HG03064 (cell line): ENCODE results near the gene PASK.

ENCODE experiments used
- ATAC-seq: cut with Tn5 transposase; IDR thresholded peaks from one replicate; pipeline ENCODE4 v1.9.1; 2021; ENCODE audit warnings: low read depth; ENCODE audit not compliant: unreplicated experiment

PASK gene

DNA sequence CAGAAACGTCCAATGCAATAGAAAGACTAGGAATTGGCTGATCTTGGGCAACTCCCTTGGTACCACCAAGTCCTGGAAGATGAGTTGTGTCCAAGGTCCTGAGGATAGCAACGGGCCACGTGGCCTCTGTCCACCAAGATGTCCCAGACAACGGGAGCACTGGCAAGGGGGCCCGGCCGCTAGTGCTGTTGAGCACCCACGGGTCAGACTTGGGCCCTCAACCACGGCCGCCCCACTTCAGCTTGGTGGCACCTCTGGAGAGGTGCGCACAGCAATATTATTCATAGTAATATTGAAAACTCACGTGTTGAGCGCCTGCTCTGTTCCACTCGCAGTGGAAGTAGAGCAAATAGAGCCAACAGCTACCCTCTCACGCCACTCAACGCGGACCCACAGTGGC lies 19.0 kb downstream of the PASK start:
- ATAC-seq: no peak

DNA sequence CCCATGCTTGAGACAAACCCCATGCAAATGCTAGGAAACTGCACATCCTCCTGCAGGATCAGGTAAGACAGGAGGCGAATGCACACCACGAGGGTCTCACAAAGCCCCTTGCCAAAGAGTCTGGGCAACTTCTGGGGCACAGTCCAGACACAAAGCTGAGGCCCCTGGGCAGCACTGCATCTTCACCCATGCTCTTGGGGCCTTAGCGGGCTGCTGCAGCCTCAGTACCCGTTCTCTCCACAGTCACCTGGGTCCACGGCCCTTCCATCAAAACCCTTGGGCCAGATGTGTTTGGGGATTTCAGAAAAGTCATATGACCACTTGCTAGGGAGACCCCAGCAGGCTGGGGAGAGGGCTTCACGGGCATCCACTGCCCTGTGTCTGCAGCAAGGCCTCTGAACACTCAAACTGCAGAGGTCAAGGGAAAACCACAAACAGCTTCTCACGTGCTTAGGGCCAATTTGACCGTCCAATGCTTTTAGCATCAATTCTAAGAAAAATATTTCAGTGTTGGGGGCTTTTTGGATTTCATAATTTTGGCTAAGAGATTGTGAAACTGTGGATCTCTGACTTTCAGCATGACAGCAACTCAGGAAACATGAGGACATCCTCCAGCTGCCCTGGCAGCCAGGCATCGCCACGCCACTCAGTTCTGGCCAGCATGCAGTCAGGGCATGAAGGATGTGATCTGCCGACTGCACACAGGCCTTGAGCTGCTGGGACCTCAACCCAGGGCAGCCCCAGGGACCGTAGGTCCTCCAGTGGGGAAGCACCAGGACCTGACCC lies 20.0 kb downstream of the PASK start:
- ATAC-seq: no peak

DNA sequence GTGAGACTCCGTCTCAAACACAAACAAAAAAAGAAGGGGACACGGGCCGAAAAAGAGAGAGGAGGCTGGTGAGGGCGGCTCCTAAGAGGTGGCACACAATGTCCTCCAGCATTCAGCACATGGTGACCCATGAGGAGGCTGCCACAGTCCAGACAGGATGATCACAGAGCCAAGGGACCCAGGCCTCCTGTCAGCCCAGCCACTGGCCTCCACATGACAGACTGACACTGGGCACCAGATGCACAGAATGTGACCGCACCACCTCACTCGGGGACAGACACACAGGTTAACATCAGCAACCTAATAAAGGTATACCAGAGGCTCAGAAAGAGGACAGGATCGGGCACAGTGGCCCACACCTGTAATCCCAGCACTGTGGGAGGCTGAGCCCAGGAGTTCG lies 21.0 kb downstream of the PASK start:
- no peak for ATAC-seq

DNA sequence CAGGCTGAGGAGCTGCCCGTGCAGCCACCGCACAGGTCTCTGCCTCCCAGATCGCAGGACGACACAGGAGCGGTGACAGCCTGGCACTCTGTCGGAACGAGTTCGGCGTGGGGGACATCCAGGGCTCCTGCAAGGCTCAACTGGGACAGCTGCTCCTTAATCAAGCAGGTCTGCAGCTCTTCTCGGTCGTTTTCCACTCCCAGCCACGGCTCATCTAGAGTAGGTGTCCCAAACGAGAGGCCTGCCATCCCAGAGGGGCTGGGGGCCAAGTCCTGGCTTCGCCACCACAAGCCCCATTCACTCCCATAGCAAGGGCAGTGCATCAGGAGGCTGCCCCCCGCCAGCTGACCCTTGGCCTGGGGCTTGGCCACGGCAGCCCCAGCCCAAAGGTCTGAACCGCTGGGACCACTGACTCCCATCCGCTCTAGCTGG lies 22.5 kb downstream of the PASK start:
- ATAC-seq: no peak

DNA sequence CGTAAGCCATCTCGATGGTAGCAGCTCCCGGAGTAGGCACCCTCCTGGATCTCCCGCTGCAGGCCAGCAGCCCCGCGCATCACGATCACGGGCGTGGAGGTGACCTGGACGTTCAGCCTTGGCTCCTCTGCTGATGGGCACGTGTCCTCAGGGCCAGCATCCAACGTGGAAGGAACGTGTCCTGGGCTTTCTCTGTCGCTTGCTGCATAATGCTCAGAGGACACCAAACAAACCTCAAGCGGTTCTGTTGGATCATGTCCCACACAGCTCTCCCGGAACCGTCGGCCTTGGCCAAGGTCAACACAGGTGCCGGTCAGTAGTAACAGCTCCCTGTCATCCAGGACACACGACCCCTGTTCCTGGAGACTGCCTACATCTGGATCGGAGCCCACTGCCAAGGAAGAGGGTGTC lies 23.1 kb downstream of the PASK start:
- no peak for ATAC-seq

DNA sequence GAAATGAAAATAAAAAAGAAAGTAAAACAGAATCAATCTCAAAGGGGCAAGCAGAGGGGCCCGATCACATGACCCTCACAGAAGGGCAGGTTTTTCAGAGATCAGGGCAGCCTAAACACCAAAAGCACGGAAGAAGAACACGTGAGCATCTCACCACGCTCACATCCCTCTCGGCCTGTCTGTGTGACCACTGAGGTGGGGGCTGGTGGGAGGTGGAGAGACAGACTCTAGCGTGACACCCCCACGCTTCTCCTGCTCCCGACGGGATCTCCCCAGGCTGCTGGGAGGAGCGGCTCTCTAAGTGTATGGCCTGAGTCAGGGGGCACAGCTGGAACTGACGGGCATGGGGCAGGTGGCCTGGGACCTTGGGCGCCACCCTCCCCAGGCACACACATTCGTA lies 23.6 kb downstream of the PASK start:
- no peak for ATAC-seq

DNA sequence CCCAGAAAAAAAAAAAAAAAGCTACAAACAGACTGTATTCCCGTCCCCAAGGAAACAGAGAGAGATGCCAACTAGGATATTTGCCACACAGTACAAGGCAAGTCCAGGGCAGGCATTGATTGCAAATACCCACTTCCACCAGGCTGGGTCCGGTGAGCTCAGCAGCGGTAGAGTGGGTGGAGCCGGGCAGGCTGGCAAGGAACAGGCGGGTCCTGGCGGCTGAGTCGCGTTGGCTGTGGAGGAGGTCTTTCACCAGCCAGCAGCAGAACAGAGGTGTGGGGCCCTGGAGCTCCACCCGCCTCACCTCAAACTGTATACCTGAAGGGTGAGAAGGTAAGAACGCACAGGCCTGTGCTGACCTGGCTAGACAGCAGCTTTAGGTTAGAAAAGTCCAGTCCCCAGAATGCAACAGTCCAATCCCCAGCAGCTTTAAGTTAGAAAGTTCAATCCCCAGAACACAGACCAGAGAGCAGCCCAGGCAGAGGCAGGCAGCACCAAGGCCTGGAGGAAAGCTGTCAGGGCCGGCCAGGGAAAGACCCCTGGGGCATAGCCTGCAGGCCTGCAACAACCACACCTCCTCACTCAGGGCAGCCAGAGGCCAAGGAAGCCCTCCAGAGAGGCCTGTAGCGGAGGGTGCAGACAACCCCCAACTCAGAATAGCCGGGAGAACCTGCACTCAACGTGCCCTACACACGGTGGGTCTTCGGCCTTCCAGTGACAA lies 25.3 kb downstream of the PASK start:
- ATAC-seq: no peak

DNA sequence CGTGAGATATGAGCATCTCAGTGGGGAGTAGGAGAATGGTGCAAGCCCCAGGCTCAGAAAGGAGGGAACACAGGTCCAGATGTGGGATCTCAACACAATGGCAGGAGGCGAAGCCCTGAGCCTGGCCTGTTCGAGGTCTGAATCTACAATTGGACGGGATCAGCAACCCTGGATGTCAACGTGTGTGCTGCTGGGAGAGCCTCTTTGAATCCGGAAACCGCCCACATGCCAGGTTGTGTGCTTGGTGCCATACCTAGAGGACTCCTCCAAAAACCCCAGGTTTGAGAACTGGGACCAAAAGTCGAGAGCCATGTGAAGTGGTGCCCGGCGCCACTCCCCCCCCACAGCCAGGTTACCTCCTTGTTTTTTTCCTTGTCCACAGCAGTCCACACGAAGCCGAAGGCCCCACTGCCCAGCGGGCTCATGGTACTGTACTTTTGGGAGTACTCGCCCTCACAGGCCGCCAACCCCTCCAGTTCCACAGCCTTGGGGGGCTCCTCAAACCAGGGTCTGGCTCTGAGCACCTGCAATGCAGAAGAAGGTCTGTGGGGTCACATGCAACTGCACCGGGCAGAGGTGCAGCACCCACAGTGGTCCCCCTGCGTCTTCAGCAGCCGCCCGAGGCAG lies 26.8 kb downstream of the PASK start:
- no peak for ATAC-seq

DNA sequence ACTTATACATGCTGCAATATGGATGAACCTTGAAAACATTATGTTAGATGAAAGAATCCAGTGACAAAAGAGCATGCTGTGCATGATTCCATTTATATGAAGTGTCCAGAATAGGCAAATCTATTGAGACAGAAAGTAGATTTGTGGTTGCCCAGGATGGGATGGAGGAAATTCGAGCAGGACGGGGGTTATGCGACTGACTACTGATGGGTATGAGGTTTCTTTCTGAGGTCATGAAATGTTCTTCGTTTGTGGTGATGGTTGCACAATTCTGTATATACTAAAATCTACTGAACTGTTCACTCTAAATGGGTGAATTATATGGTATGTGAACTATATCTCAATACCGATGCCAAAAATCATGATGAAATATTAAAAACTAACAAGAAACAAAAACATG lies 28.3 kb downstream of the PASK start:
- no peak for ATAC-seq

DNA sequence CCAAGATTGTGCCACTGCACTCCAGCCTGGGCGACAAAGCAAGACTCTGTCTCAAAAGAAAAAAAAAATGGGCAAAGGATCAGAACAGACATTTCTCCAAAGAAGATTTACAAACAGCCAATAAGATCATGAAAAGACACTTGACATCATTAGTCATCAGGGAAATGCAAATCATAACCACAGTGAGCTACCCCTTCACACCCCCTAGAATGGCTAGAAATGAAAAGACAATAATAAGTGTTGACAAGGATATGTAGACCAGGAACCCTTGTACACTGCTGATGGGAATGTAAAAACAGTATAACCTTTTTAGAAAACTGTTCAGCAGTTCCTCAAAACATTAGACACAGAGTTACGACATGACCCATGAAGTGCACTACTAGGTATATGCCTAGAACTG lies 28.8 kb downstream of the PASK start:
- ATAC-seq: no peak

DNA sequence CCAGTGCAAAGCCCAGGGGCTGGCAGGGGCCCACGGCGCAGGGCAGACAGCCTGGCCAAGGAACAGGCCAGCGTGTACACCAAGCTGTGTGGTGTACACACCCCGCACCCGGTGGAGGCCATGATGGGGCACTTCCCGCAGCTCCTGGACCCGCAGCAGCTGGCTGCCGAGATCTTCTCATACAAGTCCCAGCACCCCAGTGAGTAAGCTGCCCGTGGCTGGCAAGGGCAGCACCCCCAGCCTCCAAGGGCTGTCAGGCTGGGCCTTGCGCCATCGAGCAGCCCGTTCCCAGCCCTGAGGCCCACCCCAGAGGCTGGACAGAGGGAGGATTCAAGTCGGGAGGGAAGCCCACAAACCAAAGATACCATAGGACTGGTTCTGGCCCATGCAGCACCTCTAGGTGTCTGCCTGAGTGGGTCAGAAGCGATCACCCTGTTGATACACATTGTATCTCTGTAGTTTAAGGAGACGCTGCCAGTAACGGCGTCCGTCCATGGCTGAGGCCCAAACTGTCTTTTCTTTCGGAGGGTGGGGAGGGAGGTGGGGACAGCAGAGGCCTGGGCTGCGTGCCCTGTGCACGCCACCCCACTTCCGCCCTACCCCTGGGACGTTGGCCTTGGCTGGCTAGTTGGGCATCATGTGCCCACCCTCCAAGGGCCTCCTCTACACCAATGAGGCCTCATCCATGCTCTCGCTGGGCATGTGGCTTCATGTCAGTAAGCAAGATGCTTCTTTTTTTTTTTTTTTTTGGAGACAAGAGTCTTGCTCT lies 30.4 kb downstream of the PASK start:
- no peak for ATAC-seq

DNA sequence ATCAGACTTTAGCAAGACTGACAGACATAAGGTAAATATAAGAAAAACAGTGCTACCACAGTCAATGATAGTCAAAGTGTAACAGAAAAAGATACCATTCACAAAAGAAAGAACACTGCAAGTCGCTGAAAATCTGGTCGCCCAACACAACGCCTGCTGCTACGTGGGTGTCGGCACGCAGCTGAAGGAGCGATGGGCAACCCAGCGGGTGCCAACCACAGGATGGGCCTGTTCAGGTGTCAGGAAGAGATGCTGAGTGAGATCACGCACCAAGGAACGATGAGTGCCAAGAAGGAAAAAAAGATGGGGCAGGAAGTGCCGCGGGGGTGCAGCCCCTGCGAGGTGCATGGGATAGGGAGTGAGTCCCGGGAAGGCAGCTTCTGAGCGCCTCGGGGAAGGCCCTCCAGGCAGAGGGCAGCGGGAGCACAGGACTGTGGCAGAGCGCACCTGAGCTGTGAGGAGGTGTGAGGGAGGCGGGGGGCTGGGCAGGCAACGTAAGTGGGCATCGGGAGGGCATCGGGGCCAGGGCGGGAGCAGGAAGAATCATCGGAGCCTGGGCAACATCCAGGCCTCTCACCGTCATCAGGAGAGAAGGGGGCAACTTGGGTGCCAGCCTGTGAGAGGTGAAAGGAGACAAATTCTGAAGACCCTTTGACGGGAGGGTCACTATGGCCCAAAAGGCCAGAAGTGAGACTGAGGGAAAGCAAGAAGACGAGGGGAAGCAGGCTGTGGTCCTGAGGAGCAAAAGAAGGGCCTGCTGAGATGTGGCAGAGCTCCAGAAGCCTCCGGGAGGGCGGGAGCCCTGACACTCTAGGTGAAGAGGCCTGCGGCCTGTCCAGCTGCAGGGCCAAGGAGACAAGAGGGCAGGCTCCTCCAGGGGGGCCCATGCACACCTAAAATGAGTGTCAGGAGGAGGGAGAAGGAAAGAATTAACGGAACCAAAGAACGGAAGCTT lies 32.4 kb downstream of the PASK start:
- ATAC-seq: no peak

DNA sequence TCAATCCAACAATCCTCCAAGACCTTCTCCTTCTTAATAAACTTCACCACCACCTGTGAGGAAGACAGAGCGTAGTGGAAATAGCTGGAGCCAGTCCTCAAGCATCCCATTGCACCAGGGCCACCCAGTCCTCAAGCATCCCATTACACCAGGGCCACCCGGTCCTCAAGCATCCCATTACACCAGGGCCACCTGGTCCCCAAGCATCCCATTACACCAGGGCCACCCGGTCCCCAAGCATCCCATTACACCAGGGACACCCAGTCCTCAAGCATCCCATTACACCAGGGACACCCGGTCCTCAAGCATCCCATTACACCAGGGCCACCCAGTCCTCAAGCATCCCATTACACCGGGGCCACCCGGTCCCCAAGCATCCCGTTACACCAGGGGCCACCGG lies 33.9 kb downstream of the PASK start:
- no peak for ATAC-seq

DNA sequence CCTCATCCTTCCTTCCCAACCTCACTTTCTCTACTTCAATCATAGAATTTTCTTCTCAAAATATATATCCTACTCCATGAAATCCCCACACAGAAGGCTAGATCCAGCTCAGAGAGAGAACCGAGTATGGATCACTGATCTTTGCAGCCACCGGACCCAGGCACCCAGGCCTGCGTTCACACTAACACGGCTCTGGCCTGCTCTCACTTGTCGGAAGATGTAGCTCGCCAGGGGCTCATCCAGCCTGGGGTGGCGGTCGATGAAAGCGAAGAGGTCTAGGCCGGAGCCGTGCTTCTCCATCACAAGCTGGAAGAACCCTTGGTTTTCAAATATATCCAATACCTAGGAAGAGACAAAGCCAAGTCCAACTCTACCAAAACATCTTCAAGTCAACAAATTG lies 34.4 kb downstream of the PASK start:
- no peak for ATAC-seq

DNA sequence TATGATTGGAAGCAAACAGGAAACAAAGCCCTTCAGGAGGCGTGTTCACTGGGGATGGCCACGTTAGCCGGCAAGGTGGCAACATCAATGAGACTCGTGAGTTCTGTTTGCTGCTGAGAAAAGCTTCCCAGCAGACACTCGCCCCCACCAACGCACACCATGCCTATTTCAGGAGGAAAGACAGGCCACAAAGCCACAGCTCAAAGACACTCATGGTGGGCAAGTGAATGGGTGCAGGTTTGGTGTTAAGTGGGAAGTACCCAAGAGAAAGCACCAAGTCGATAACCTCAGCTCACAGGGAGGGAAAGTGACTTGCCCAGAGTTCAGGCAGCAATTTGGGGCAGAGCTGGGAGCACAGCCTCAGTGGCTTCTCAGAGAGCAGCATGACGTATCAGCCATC lies 36.7 kb downstream of the PASK start:
- no peak for ATAC-seq

DNA sequence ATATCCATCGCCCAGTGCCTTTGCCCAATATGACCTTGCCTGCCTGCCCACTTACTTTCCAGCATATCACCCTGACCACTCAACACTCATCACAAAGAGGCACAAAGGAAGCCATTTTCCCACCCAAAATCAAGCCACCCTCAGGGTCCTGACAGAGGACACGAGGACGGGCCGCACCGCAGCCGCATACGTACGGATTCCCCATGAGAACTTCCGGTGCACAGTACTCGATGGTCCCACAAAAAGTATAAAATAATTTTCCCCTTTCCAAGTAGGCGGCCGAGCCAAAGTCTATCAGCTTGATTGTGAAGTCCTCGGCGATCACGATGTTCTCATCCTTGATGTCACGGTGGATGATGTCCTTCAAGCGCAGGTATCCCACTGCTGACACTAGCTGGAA lies 37.2 kb downstream of the PASK start:
- ATAC-seq: no peak

DNA sequence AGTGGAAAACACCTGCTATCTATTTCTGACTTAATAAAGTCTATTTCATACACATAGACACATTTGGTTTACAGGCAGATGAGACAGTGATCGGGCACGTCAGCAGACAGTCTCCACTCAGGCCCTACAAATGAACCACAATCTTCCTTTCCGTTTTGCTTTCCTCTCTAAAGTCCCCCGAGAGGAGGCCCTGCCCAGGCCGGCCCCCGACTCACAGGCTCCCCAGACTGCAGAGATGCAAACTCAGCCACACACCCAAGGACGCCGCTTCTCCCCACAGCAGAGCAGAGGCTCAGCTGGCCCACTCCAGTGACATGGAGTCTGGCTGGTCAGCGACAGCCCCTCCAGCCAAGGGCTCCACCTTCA lies 37.8 kb downstream of the PASK start:
- no peak for ATAC-seq

DNA sequence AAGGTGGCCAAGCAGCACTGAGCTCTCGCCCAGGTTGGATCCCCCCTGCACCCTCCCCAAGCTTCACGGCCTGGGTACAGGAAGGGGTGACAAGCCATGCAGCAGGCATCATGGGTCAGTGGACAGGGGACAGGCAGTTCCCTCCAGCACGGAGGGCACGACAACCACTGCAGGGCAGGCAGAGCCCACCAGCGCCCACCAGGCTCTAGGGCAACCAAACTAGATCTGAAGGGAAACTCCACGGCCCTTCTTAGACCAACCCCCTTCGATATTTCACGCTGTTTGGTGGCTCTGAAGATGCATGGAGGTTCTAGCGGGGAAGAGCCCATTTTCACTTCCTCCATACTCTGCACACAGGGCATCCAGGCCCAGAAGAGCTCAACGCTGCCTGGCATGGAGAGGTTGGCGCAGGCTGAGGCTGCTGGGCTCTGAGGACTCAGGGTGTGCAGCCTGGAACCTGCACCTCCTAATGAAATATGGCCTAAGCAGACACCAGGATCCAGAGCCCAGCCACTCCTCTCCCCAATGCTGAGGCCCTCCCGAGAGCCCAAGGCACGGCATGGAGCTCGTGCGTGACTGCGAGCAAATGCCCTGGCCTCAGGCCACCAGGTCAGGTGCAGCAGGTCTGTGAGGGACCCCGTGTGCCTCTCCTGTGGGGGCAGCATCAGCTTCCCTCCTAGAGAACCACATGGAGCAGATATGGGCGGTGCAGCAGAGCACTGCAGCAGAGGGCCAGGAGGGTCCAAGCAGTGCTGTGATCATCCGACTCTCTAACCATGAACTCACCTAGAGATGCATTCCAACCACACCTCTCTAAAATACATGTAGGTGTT lies 38.4 kb downstream of the PASK start:
- ATAC-seq: no peak

DNA sequence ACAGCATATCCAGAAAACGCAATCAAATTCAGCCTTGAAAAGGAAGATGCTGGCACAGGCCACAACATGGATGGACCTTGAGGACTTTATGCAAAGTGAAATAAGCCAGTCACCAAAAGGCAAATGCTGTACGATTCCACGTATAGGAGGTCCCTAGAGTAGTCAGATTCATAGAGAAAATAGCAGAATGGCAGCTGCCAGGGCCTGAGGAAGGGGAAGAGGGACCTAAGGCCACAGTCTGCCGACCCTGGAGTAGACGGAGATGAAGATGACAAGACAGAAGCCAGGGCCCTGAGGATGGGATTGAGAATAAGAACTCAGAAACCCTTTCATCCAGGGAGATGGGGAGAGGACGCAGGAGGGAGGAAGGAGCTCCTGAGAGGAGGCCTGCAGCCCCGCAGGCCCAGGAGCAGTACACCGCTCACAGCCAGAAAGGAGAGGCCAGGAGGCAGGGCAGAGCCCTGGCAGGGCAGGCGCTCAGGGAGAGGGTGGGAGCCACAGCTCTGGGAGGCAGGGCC lies 39.1 kb downstream of the PASK start:
- ATAC-seq: no peak
